HepG2 (cell line): ENCODE data around the gene BTAF1. TPM values are rescaled to one million over a fixed set of nuclear protein-coding genes. Genes with fewer than 3 reads are reported as not detected.
A peak's percentile ranks its signal among the peaks of the same experiment; 100 is the strongest.

Source experiments
- CREBL2 ChIP-seq: sonication (generic); formaldehyde crosslinking; IDR thresholded peaks from 2 replicates; pipeline ENCODE4 v1.8.1; 2023; ENCODE audit warnings: missing genetic modification reagents, mild to moderate bottlenecking, borderline replicate concordance
- HMGA1 ChIP-seq: sonication (generic); formaldehyde crosslinking; conservative IDR thresholded peaks from 2 replicates; pipeline ENCODE4 v1.4.0; 2020; ENCODE audit warnings: missing genetic modification reagents
- ISX ChIP-seq: sonication (generic); formaldehyde crosslinking; conservative IDR thresholded peaks from 2 replicates; pipeline ENCODE4 v1.5.0; 2020; ENCODE audit warnings: missing genetic modification reagents
- NFYB ChIP-seq: sonication (generic); formaldehyde crosslinking; IDR thresholded peaks from 2 replicates; pipeline ENCODE4 v1.4.0; 2020; ENCODE audit warnings: missing genetic modification reagents
- PRMT3 ChIP-seq: sonication (generic); formaldehyde crosslinking; IDR thresholded peaks from 2 replicates; pipeline ENCODE4 v1.8.1; 2022; ENCODE audit warnings: low read depth, mild to moderate bottlenecking, moderate library complexity, missing genetic modification reagents, borderline replicate concordance
- TMF1 ChIP-seq: sonication (generic); formaldehyde crosslinking; IDR thresholded peaks from 2 replicates; pipeline ENCODE4 v1.8.1; 2022; ENCODE audit warnings: low read depth, missing genetic modification reagents
- ZBTB20 ChIP-seq: sonication (generic); formaldehyde crosslinking; IDR thresholded peaks from 2 replicates; pipeline ENCODE4 v1.8.1; 2023; ENCODE audit warnings: missing genetic modification reagents, low read depth, mild to moderate bottlenecking, borderline replicate concordance
- ZBTB40 ChIP-seq, 2 experiments: fragments of 450-650 bp in 1 of 2; sonication (generic) in 1 of 2; formaldehyde crosslinking in 1 of 2; IDR thresholded peaks; 2 replicates each; pipeline versions ENCODE4 v1.6.1 to v1.8.0; 2016 to 2022; ENCODE audit warnings: antibody characterized with exemption in 1 of 2, mild to moderate bottlenecking in 1 of 2, missing genetic modification reagents in 1 of 2
- ZBTB7A ChIP-seq: sonication (generic); formaldehyde crosslinking; IDR thresholded peaks from 2 replicates; pipeline ENCODE4 v1.8.0; 2022; ENCODE audit warnings: mild to moderate bottlenecking, missing genetic modification reagents
- ZKSCAN8 ChIP-seq: IDR thresholded peaks from 2 replicates; pipeline ENCODE4 v1.6.1; 2016; ENCODE audit warnings: borderline replicate concordance, missing genetic modification reagents, missing compliant biosample characterization
- ZNF124 ChIP-seq: sonication (generic); formaldehyde crosslinking; IDR thresholded peaks from 2 replicates; pipeline ENCODE4 v1.4.0; 2020; ENCODE audit warnings: missing genetic modification reagents
- ZNF709 ChIP-seq: sonication (generic); formaldehyde crosslinking; IDR thresholded peaks from 2 replicates; pipeline ENCODE4 v1.5.0; 2020; ENCODE audit warnings: mild to moderate bottlenecking, missing genetic modification reagents
- ZNF792 ChIP-seq: IDR thresholded peaks from 2 replicates; pipeline ENCODE4 v1.6.1; 2016
- ZSCAN12 ChIP-seq: sonication (generic); formaldehyde crosslinking; IDR thresholded peaks from 2 replicates; pipeline ENCODE4 v1.9.0; 2021; ENCODE audit warnings: mild to moderate bottlenecking, missing genetic modification reagents
- polyA plus RNA-seq, 8 experiments: library from polyadenylated mRNA; depleted of rRNA in 3 of 8; stranded (reverse) in 7 of 8; unstranded in 1 of 8; fragments of >200 nt; fragmentation: Illumina TruSeq in 4 of 8; extraction: Trizol in 4 of 8; gene quantifications; 2 replicates each; pipeline versions ENCODE4 v1.2.1 to v1.2.3, GENCODE V29; 2011 to 2016; ENCODE audit warnings: low read depth in 4 of 8, missing spikeins in 1 of 8, mixed read lengths in 1 of 8; ENCODE audit not compliant: insufficient read depth in 1 of 8
- total RNA-seq, 5 experiments: library from RNA; depleted of rRNA; stranded (reverse); fragments of >200 nt; fragmentation: Illumina TruSeq; extraction: Trizol; gene quantifications; 2 replicates each; pipeline ENCODE4 v1.2.3, GENCODE V29; 2016; ENCODE audit warnings: low read depth in 1 of 5
- TF ChIP-seq, protein P1 (sequence below): sonication (generic); formaldehyde crosslinking; conservative IDR thresholded peaks from 2 replicates; pipeline ENCODE4 v1.4.0; 2020; ENCODE audit warnings: mild to moderate bottlenecking, missing genetic modification reagents, moderate library complexity

BTAF1 gene
- total and polyA plus RNA-seq, 2 of the 13 experiments (the other 11 are each of a cell fraction or from before 2014, with no cell fraction given) = 38.6 to 54.1 TPM

GRCh38 chr10:91923371-91924211, at the start of gene BTAF1 (continued):
- peak; percentile 86 for TF ChIP-seq ZNF792 (CRISPR knock-in tag)
- no peak; the same call in 1 of the 2 replicates for TF ChIP-seq ZSCAN12
- peak; percentile 75; the same call in 1 of the 2 replicates for TF ChIP-seq TMF1 (CRISPR knock-in tag)
- peak; percentile 38; the same call in 1 of the 2 replicates for TF ChIP-seq ZKSCAN8
- 0 out of 2 replicates have a peak, but pooled peaks have one; percentile 45 for TF ChIP-seq NFYB (CRISPR knock-in tag)
- peak; percentile 94 for TF ChIP-seq ZNF709 (CRISPR knock-in tag)
- no peak; the same call in 1 of the 2 replicates for TF ChIP-seq ZBTB40 (IDR thresholded peaks at IDR 0.05)
- peak; percentile 81; the same call in 1 of the 2 replicates for TF ChIP-seq ZBTB40 (CRISPR knock-in tag; IDR thresholded peaks at IDR 0.05)
- TF ChIP-seq ZBTB7A (CRISPR knock-in tag) = peak; percentile 70; the same call in 1 of the 2 replicates
- TF ChIP-seq ISX (CRISPR knock-in tag) = no peak
- TF ChIP-seq ZBTB20 (CRISPR knock-in tag) = peak; percentile 34; the same call in 1 of the 2 replicates
- peak; percentile 82; the same call in 1 of the 2 replicates for TF ChIP-seq ZNF124 (CRISPR knock-in tag)
- no peak for TF ChIP-seq HMGA1 (CRISPR knock-in tag)
- no peak for TF ChIP-seq PRMT3
- TF ChIP-seq, protein P1, sequence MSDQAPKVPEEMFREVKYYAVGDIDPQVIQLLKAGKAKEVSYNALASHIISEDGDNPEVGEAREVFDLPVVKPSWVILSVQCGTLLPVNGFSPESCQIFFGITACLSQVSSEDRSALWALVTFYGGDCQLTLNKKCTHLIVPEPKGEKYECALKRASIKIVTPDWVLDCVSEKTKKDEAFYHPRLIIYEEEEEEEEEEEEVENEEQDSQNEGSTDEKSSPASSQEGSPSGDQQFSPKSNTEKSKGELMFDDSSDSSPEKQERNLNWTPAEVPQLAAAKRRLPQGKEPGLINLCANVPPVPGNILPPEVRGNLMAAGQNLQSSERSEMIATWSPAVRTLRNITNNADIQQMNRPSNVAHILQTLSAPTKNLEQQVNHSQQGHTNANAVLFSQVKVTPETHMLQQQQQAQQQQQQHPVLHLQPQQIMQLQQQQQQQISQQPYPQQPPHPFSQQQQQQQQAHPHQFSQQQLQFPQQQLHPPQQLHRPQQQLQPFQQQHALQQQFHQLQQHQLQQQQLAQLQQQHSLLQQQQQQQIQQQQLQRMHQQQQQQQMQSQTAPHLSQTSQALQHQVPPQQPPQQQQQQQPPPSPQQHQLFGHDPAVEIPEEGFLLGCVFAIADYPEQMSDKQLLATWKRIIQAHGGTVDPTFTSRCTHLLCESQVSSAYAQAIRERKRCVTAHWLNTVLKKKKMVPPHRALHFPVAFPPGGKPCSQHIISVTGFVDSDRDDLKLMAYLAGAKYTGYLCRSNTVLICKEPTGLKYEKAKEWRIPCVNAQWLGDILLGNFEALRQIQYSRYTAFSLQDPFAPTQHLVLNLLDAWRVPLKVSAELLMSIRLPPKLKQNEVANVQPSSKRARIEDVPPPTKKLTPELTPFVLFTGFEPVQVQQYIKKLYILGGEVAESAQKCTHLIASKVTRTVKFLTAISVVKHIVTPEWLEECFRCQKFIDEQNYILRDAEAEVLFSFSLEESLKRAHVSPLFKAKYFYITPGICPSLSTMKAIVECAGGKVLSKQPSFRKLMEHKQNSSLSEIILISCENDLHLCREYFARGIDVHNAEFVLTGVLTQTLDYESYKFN (CRISPR knock-in tag) = peak; percentile 64
- TF ChIP-seq CREBL2 = no peak; the same call in 1 of the 2 replicates
